Measurements from ENCODE around the gene CELSR1. TPM values are rescaled to one million over a fixed set of nuclear protein-coding genes. Genes with fewer than 3 reads are reported as not detected.

CELSR1 gene
- total and polyA plus RNA-seq, 2 of the 13 experiments (the other 11 are each of a cell fraction or from before 2014, with no cell fraction given), result 0.78 to 1.8 TPM

DNA sequence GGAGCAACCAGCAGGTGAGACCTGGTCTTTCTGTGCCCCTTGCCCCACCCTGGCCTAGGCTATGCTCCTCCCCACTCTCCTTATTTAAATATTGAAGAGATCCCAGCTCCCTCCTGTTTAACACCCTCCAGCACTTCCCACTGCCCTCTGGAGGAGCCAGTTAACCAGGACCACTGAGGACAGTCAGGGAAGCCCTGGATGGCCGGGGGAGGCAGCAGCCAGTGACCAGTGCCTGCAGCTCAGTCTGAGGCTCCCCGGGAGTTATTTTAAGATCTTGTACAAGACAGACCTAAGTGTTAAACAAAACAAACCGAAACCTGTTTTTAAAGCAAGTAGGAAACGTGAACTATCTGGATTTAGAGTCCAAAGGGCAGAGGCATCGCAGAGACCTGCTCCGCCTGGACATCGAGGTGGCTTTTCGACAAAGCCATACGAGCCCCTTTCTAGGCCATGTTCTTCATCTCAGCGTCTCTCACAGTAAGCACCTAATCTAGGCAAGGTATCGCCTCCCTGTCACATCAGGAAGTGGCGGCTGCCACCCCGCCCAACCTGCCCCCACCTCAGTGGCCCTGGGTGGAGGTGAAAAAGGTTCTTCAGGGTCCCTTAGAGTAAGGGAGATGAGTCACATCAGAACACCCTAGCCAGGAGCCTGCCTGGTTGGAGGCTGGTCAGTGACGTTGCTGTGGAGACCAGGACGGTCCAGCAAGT lies 166.7 kb downstream of the CELSR1 start (continued):
- TF ChIP-seq, protein P1, sequence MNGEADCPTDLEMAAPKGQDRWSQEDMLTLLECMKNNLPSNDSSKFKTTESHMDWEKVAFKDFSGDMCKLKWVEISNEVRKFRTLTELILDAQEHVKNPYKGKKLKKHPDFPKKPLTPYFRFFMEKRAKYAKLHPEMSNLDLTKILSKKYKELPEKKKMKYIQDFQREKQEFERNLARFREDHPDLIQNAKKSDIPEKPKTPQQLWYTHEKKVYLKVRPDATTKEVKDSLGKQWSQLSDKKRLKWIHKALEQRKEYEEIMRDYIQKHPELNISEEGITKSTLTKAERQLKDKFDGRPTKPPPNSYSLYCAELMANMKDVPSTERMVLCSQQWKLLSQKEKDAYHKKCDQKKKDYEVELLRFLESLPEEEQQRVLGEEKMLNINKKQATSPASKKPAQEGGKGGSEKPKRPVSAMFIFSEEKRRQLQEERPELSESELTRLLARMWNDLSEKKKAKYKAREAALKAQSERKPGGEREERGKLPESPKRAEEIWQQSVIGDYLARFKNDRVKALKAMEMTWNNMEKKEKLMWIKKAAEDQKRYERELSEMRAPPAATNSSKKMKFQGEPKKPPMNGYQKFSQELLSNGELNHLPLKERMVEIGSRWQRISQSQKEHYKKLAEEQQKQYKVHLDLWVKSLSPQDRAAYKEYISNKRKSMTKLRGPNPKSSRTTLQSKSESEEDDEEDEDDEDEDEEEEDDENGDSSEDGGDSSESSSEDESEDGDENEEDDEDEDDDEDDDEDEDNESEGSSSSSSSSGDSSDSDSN (CRISPR knock-in tag; IDR thresholded peaks at IDR 0.05), result no peak
- TF ChIP-seq TBL1XR1 (IDR thresholded peaks at IDR 0.05; ENCODE audit: borderline replicate concordance, low read length, partially characterized antibody) (no peak), ZNF510 (CRISPR knock-in tag; IDR thresholded peaks at IDR 0.05; ENCODE audit: low read depth) (no peak), ZSCAN25 (CRISPR knock-in tag; IDR thresholded peaks at IDR 0.05) (0 out of 2 replicates have a peak, but pooled peaks have one; percentile 25), ZFYVE20 (CRISPR knock-in tag; IDR thresholded peaks at IDR 0.05; ENCODE audit: borderline replicate concordance, low read depth) (no peak), SOX6 (IDR thresholded peaks at IDR 0.05) (no peak), SOX6 (CRISPR knock-in tag; IDR thresholded peaks at IDR 0.05) (peak; percentile 44; the same call in 1 of the 2 replicates), PCBP2 (optimal IDR thresholded peaks at IDR 0.05; ENCODE audit: low read depth, low read length, poor library complexity, severe bottlenecking) (no peak), NCOR1 (IDR thresholded peaks at IDR 0.05; ENCODE audit: borderline replicate concordance, low read length) (peak; percentile 18; the same call in 1 of the 2 replicates), JUN (CRISPR knock-in tag; IDR thresholded peaks at IDR 0.05) (no peak)
- TF ChIP-seq, protein P2, sequence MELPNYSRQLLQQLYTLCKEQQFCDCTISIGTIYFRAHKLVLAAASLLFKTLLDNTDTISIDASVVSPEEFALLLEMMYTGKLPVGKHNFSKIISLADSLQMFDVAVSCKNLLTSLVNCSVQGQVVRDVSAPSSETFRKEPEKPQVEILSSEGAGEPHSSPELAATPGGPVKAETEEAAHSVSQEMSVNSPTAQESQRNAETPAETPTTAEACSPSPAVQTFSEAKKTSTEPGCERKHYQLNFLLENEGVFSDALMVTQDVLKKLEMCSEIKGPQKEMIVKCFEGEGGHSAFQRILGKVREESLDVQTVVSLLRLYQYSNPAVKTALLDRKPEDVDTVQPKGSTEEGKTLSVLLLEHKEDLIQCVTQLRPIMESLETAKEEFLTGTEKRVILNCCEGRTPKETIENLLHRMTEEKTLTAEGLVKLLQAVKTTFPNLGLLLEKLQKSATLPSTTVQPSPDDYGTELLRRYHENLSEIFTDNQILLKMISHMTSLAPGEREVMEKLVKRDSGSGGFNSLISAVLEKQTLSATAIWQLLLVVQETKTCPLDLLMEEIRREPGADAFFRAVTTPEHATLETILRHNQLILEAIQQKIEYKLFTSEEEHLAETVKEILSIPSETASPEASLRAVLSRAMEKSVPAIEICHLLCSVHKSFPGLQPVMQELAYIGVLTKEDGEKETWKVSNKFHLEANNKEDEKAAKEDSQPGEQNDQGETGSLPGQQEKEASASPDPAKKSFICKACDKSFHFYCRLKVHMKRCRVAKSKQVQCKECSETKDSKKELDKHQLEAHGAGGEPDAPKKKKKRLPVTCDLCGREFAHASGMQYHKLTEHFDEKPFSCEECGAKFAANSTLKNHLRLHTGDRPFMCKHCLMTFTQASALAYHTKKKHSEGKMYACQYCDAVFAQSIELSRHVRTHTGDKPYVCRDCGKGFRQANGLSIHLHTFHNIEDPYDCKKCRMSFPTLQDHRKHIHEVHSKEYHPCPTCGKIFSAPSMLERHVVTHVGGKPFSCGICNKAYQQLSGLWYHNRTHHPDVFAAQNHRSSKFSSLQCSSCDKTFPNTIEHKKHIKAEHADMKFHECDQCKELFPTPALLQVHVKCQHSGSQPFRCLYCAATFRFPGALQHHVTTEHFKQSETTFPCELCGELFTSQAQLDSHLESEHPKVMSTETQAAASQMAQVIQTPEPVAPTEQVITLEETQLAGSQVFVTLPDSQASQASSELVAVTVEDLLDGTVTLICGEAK (IDR thresholded peaks at IDR 0.05), result no peak
- TF ChIP-seq, protein P2 (CRISPR knock-in tag; IDR thresholded peaks at IDR 0.05), result 0 out of 2 replicates have a peak, but pooled peaks have one; percentile 12
- TF ChIP-seq, protein P3, sequence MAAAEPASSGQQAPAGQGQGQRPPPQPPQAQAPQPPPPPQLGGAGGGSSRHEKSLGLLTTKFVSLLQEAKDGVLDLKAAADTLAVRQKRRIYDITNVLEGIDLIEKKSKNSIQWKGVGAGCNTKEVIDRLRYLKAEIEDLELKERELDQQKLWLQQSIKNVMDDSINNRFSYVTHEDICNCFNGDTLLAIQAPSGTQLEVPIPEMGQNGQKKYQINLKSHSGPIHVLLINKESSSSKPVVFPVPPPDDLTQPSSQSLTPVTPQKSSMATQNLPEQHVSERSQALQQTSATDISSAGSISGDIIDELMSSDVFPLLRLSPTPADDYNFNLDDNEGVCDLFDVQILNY (CRISPR knock-in tag; conservative IDR thresholded peaks at IDR 0.05), result no peak
- TF ChIP-seq, protein P4, sequence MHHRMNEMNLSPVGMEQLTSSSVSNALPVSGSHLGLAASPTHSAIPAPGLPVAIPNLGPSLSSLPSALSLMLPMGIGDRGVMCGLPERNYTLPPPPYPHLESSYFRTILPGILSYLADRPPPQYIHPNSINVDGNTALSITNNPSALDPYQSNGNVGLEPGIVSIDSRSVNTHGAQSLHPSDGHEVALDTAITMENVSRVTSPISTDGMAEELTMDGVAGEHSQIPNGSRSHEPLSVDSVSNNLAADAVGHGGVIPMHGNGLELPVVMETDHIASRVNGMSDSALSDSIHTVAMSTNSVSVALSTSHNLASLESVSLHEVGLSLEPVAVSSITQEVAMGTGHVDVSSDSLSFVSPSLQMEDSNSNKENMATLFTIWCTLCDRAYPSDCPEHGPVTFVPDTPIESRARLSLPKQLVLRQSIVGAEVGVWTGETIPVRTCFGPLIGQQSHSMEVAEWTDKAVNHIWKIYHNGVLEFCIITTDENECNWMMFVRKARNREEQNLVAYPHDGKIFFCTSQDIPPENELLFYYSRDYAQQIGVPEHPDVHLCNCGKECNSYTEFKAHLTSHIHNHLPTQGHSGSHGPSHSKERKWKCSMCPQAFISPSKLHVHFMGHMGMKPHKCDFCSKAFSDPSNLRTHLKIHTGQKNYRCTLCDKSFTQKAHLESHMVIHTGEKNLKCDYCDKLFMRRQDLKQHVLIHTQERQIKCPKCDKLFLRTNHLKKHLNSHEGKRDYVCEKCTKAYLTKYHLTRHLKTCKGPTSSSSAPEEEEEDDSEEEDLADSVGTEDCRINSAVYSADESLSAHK (CRISPR knock-in tag; IDR thresholded peaks at IDR 0.05; ENCODE audit: borderline replicate concordance), result no peak
